Raji (cell line): Measurements from ENCODE around the gene CAMTA1.

Experiments used
- POLR2A ChIP-seq: IDR thresholded peaks from 2 replicates; pipeline ENCODE4 v1.6.1; 2011; ENCODE audit warnings: low read depth, low read length, control low read depth; ENCODE audit not compliant: insufficient read depth

The CAMTA1 gene

DNA sequence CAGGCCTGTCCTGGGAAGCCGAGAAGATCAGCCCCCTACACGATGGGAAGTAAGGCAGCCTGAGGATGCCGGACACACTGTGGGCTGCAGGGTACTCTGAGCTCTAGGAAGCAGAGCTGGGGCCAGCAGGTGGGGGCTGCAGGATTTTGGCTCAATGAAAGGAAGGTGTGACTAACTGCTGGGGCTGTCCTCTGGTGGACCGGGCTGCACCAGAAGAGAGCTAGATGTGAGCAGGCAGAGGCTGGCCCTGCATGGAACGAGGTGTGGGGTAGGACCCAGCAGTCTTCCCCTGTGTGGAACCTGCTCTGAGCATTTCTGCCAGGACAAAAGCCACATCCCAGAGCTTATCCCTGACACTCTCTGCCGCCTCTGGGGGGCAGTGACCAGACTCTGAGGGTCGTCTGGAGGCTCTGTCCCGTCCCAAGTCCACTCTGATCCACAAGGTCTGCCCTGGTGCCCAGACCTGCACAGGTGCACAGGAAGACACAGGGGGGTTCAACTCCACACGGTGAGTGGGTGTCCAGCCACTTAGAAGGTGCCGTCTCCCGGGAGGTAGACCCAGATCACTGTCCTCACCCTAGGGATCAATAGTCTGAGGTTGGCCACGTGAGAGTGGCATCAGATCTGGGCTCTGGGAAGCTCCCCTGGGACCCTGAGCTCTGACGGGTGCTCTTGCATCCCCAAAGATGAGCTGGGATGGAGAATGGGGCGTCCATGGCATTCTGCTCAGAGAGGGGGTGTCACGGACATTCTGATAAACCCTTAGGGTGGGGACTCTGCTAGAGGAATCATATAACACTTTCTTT, 798.2 kb downstream of the CAMTA1 start:
- TF ChIP-seq POLR2A = no peak

DNA sequence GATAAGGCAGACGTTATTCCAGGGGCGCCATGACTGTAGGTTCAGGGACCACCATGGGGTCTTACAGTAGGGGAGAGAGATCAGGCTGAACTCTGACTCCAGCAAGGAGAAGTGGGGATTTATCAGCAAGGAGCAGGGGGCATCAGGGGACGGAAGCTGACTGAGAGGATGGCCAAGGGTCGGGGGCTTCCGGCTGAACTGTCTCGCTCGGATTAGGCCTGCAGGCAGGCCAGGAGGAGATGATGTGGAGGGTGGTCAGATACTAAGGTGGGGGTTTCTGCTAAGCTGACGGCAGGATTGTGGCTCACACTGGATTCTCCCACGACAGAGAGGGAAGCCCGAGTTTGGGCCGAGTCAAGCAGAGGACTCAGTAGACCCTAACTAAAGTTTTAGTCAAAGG, 798.9 kb downstream of the CAMTA1 start:
- TF ChIP-seq POLR2A = no peak

DNA sequence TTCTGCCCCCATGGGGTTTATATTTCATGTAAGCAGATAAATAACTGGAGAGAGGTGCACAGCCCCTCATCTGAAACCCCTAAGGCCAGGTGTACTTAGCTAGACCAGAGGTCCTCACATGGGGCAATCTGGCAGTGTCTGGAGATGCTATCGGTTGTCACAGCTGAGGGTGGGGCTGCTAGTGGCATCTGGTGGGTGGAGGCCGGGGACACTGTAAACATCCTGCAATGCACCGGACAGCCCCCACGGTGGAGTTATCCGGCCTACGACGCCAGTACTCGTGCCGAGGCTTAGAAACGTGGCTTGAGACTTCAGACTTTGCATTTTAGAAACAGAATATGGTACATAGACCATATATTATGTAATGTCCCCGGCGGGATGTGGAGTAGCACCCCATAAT, 799.4 kb downstream of the CAMTA1 start:
- no peak for TF ChIP-seq POLR2A

DNA sequence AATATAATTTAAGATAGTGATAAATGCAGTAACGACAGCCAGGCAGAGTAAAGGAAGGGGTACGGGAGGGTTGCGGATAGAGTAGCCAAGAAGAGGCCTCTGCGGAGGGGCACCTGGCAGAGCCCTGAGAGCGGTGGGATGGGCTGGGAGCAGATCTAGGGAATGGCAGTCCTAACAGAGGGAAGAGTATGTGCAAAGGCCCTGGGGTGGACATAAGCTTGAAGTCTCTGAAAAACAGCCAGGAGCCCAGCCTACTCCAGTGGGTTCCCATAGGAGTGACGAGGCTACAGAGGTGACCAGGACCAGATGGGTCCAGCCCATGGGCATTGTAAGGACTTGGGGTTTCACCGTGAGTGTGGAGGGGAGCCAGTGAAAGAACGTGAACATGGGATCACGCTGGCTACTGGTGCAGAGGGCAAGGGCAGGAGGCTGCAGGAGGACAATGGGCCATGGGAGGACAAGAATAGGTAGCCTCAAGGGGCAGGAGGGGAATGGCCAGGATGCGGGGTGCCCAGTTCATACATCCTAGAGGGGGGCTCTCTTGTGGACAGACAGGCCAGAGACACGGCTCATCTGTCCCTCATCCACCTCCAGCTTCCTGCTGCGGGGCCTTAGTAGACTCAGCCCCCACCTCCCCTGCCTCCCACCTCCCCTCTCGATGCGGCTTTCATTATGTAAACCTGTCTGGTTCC, 800.1 kb downstream of the CAMTA1 start:
- TF ChIP-seq POLR2A = no peak

DNA sequence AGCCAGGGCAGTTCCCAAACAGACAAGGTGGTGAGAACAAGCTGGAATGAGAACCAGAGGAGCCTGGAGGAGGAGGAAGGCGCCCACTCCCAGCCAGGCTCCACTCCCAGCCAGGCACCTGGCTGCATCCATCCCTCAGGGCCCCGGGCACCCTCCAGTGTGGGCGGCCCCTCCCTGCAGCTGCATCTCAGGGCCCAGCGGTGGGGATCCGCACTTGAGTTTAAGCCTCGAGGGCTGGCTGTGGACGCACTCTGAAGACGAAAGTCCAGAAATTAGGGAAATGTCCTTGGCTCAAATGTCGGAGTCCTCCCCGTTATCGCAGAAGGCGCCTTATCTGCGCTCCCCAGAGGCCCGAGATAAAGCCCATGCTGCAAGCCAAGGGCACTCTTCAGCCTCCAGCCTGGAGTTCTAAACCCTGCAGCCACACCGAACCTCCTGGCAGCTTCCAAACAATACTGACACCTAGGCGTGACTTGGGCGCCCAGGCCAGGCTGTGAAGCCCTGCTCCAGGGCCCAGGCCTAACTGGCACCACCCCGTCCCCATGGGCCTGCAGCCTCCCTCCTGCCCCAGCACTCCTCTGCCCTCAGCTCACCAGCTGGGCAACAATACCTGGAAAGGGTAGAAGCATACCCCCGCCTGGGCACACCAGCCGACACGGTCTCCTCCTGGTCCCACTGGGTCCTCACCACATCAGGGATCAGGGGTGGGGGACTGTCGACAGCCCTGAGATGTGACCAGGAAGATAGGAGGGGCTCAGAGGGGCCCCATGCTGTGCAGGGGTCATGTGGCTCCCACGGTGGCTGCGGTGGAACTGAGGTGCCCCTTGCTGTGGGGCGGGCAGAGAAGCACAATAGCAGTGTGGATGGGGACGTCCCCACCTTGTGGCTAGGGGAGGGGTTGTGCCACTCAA, 801.0 kb downstream of the CAMTA1 start:
- no peak for TF ChIP-seq POLR2A

DNA sequence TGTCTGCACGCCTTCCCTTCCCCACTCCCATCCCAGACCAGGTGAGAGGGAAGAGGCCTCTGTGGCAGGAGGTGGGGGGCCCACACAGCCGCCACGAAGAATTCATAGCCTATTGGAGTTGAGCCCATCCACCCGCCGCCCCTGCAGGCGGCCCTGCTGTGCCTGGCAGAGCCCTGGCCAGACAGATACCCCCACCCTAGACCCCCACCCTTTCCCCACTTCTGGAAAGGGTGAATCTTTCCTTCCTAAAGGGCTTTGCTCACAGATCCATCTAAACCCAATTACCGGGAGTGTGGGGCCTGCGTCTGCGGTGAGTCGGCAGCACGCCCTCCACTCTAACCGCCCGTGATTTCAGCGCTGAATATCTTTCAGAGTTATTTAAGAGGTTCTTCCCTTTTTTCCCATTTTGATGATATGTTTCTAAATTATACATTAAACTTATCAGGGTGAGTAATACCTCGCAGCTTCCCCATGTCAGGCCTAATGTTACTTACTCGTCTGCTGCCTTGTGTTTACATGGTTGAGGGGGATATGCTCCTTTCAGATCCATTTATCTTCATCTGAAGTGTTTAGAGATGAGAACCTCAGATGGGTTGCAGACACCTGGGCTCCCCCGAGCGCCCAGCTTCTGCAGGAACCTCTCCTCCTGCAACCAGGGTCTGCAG, 802.0 kb downstream of the CAMTA1 start:
- TF ChIP-seq POLR2A = no peak

DNA sequence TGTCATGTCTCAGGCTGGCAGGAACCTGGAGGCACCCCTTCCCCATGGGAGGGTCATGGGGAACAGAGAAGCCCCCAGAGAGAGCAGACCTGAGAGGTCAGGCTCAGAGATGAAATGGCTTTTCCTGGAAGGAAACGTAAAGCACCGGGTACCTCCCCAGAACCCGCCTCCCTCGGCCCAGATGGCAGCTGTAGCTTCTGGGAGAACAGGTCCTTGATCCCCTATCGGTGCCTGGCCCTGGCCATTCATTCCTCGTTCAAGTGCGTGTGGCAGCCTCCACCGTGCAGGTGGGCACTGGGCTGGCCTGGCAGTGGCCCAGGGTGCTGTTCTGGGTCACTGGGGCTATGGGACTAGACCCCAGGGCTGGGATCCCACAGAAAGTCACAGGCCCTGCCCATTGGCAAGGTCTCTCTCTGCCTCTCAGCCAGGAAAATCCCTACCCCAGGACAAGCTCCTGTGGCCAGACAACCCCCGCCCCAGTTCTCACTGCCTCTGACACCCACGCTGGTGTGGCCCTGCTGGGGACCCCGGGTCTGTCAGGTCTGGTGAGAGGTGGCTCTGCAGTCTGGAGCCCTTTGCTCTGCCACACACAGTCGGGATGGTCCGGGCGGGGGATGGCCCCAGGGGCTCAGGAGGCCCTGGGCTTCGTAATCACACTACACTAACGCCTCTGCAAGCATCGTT, 802.7 kb downstream of the CAMTA1 start:
- no peak for TF ChIP-seq POLR2A

DNA sequence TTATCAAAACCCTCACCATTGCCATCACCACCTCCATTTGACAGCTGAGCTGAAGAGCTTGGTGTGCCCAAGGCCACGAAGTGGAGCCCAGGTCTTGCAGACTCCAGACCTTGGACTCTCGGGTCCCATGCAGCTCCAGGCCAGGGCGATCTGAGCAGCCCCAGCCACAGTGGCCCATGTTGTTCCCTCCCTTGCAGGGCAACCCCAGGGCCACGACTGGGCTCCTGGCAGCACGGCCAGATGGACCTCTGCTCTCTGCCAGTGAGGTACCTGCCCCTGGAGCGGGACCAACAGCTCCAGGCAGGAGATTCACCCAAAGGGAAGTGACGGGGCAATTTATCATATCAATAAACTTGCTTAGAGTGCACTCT, 803.2 kb downstream of the CAMTA1 start:
- TF ChIP-seq POLR2A = no peak

DNA sequence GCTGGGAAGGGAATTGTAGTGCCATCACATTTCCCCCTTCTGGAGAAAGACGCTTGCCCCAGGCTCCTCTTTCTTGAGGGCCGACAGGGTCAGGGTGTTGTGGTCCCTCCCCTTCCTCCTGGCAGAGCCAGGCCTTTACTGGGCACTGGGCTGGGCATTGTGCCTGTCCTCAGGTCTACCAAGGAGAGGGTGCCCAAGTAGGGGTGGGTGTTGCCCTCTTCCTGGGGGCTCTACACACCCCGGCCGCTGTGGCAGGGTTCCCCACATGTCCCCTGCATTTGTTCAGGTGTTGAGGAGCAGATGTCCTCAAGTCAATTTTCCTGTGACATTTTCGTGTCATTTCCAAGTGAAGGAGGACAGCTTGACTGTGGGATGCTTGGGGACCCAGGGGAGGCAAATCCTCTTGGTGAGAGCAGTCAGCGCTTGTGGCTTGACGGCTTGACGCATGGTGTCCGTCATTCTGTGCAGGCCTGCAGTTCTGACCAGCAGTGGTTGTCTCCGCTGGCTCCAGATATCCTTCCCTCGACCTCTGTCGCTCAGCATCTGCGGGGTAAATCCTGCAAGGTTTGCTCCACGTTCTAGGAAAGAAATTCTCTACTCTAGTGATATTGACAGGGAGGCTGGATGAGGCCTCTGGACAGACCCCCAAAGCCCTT, 804.0 kb downstream of the CAMTA1 start:
- TF ChIP-seq POLR2A = no peak

DNA sequence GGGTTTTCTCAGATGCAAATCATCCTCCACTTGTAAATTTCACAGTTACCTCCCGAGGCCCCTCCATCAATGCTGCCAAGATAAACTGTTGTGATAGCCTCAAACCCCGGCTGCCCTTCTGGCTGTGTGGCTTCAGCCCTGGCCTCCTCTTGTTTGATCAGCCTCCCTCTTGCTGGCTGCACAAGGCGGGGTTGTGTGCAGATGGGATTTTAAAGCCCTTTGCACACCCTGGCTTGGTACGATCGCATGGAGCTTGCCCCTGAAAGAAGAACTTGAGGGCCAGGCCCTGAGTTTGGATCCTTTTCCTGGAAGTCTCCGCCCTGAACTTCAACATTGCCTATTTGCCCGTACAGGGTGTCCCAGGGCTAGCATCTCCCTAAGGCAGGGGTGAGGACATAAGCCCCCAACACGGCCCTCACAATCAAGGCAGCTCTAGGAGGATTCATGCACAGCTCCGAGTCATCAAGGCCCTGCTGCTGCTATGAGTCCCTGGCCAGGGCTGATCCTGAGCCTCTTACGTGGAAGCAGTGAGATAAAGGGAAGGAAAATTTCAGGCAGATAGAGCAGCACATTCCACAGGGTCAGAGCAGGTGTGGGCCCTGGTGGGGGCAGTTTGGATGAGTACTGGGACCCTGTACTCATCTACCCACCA, 804.6 kb downstream of the CAMTA1 start:
- no peak for TF ChIP-seq POLR2A

DNA sequence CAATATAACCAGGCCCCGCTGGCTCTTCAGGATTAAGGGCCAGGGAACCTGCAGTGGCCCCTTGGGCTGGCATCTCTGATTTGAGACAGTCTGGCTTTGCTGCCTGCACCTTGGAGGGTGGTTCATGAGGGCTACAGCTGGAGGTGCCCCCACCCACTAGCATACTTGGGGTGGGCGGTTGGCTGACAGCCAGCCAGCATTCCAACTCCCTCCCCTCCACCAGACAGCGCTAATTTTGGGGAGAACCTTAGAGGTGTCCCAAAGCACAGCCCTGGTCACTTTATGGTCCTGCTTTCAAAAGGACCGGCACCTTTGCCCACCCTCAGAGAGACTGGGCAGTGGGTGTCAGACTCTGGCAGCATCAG, 805.2 kb downstream of the CAMTA1 start:
- TF ChIP-seq POLR2A = no peak

DNA sequence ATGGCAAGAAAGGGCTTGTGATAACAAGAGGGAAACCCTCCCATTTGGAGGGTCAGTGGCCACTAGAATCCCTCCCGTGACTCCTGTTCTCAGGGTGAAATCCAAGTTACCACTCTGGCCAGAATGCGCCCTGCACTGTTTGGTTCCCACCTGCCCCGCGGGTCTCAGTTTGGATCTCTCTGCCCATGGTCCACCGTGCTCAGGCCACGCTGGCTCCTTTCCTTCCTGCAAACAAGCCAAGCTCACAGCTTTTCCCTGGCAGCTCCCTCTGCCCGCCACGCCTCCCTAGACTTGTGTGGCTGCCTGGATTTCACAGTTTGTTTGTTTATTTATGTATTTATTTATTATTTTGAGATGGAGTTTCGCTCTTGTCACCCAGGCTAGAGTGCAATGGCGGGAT, 806.3 kb downstream of the CAMTA1 start:
- no peak for TF ChIP-seq POLR2A

DNA sequence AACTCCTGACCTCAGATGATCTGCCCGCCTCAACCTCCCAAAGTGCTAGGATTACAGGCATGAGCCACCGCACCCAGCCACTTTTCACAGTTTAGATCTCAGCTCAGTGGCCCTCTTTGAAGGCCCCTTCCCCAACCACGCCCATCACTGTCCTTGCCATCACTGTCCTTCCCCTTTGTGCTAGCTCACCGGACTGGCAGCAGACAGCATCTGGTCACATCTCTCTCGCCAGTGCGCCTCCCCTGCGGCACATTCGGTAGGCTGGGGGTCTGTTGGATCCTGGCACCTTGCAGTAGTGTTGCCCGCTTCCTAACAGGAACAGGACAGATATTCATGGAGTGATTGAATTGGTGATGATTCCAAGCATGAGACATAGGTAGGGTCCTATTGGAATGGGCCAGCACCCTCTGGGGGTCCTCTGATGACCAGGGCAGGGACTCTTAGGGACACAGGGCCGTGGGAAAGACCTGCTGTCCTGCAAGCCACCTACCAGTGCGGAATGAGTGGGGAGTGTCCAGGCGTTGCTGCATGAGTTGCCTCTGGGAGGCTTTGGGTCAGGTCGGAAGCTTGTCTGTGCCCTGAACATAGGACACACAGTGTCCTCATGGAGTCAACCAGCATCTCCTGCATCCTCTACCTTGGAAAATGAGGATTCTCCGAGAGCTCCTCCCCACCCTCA, 807.0 kb downstream of the CAMTA1 start:
- no peak for TF ChIP-seq POLR2A

DNA sequence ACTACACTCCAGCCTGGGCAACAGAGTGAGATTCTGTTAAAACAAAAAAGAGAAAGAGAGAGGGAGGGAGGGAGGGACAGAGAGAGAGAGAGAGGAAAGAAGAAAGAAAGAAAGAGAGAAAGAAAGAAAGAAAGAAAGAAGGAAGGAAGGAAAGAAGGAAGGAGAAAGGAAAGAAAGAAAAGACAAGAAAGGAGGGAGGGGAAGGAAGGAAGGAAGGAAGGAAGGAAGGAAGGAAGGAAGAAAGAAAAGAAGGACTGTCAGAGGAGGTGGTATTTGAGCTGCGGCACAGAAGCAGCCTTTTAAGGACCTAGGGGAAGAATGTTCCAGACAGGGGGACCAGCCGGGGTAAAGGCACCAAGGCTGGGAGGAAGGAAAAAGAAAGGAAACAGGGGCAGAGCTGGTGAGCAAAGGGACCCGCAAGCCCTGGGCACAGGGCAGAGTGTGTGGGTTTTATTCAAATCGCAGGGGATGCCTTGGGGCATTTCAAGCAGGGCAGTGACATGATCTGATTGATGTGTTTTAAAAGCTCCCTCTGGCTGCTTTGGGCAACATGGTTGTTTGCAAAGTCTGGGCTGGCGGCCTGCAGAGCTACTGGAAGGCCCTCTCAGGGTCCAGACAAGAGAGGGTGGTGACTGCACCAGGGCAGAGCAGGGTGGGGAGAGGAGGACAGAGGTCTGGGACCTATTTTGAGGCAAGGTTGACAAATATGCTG, 808.9 kb downstream of the CAMTA1 start:
- no peak for TF ChIP-seq POLR2A
